ENCODE measurements around the gene NDFIP2.

DNA sequence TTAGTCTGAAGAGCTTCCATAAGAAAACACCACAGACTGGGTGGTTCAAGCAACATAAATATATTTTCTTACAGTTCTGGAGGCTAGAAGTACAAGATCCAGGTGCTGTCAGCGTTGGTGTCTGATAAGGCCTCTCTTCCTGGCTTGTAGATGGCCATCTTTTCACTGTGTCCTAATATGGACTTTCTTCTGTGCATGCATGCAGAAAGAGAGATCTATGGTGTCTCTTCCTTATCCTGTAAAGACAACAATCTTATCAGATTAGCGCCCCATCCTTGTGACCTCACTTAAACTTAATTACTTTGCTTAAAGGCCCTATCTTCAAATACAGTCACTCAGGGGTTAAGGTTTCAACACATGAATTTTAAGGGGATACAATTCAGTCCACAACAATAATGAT, 14.1 kb upstream of the NDFIP2 start:
- no peak for TF ChIP-seq HCFC1 (IDR thresholded peaks at IDR 0.05; ENCODE audit: low read length)
- no peak for TF ChIP-seq CTCF (IDR thresholded peaks at IDR 0.05 in 2 of 3, conservative IDR thresholded peaks at IDR 0.05 in 1 of 3; ENCODE audit: control insufficient read depth in 2 of 3, extremely low read depth in 1 of 3, insufficient read depth in 1 of 3, low read depth in 3 of 3, low read length in 3 of 3)
- TF ChIP-seq REST (IDR thresholded peaks at IDR 0.05; ENCODE audit: low read depth, low read length) = no peak
- TF ChIP-seq EGR1 (IDR thresholded peaks at IDR 0.05; ENCODE audit: borderline replicate concordance in 1 of 2, low read depth in 2 of 2, low read length in 2 of 2) = no peak
- TF ChIP-seq SRF (IDR thresholded peaks at IDR 0.05; ENCODE audit: low read depth in 2 of 2, low read length in 2 of 2) = no peak
- TF ChIP-seq TCF3 (IDR thresholded peaks at IDR 0.05; ENCODE audit: borderline replicate concordance, insufficient read depth, low read depth, low read length) = no peak
- TF ChIP-seq MXI1 (IDR thresholded peaks at IDR 0.05; ENCODE audit: low read depth, low read length) = no peak
